ENCODE results near the gene BCAR3. TPM values are rescaled to one million over a fixed set of nuclear protein-coding genes. Genes with fewer than 3 reads are reported as not detected.

BCAR3 gene
- total RNA-seq, 1 donor from 2014 or later = 22.8 TPM

DNA sequence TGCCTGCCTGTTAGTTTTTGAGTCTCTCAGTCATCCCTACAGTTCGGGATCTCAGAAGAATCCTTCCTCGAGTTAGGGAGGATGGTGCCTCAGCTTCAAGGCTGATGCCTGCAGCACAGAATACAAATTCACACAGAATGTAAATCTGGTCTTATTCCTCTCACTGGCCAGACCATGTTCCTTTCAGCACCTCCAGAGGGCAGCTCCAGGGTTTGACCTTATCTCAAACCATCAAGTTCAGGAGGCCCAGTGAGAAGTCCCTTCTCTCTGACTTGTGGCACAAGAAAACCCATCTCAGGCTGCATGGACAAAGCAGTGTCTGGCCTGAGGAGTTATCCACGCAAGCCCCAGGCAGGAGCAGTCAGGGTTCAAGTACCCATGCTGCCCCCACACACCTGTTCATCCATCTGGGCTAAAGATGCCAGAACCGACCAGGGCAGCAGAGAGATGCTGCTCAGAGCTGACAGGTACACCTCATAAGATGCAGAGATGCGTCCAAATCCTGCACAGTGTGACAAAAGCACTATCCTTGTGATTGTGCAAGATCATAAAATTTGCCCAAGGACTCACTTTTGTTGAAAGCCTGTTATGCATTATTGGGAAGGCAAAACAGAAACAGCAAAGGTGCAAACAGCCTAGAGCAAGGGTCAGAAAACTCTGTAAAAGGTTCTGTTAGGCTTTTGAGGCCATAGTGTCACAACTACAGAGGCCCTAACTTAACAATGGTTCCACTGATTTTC is 49.8 kb downstream of the BCAR3 start:
- Histone ChIP-seq H3K9me3 (no peaks in the 10 kb centered on the region), H3K27me3 (no peaks in the 10 kb centered on the region), H3K27ac (no peak overlapping the region), H3K4me3 (no peak overlapping the region), H3K36me3 (no peaks in the 10 kb centered on the region), H3K4me1 (no peaks in the 10 kb centered on the region)
- intact Hi-C loops (cut with DNase I) = loop anchor here (5.0 kb wide), 1 partner anchor 181 kb away; no protein-coding TSS in a partner anchor
- no peak for TF ChIP-seq POLR2A (IDR thresholded peaks at IDR 0.05)
- DNase-seq (ENCODE audit: extremely low spot score in 2 of 2) = no peak

- H3K27ac ChIP-seq = no peak overlapping the region
- no peaks in the 10 kb centered on the region for H3K36me3 ChIP-seq
- no peaks in the 10 kb centered on the region for H3K27me3 ChIP-seq
- no peaks in the 10 kb centered on the region for H3K4me1 ChIP-seq
- TF ChIP-seq, protein P1, sequence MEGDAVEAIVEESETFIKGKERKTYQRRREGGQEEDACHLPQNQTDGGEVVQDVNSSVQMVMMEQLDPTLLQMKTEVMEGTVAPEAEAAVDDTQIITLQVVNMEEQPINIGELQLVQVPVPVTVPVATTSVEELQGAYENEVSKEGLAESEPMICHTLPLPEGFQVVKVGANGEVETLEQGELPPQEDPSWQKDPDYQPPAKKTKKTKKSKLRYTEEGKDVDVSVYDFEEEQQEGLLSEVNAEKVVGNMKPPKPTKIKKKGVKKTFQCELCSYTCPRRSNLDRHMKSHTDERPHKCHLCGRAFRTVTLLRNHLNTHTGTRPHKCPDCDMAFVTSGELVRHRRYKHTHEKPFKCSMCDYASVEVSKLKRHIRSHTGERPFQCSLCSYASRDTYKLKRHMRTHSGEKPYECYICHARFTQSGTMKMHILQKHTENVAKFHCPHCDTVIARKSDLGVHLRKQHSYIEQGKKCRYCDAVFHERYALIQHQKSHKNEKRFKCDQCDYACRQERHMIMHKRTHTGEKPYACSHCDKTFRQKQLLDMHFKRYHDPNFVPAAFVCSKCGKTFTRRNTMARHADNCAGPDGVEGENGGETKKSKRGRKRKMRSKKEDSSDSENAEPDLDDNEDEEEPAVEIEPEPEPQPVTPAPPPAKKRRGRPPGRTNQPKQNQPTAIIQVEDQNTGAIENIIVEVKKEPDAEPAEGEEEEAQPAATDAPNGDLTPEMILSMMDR (IDR thresholded peaks at IDR 0.05) = no peak
- TF ChIP-seq POLR2A (IDR thresholded peaks at IDR 0.05) (no peak), POLR2AphosphoS5 (IDR thresholded peaks at IDR 0.05; ENCODE audit: insufficient read depth in 1 of 2, low read depth in 1 of 2) (no peak)
- no peaks in the 10 kb centered on the region for H3K9me3 ChIP-seq
- no peak overlapping the region for H3K4me3 ChIP-seq
- DNase-seq (ENCODE audit: extremely low spot score in 2 of 2) = no peak
- intact Hi-C loops (cut with DNase I) = loop anchor here (5.0 kb wide), 1 partner anchor 182 kb away; no protein-coding TSS in a partner anchor
Measured at GRCh38 chr1:93630168-93630567, 51.5 kb downstream of the BCAR3 start.

DNA sequence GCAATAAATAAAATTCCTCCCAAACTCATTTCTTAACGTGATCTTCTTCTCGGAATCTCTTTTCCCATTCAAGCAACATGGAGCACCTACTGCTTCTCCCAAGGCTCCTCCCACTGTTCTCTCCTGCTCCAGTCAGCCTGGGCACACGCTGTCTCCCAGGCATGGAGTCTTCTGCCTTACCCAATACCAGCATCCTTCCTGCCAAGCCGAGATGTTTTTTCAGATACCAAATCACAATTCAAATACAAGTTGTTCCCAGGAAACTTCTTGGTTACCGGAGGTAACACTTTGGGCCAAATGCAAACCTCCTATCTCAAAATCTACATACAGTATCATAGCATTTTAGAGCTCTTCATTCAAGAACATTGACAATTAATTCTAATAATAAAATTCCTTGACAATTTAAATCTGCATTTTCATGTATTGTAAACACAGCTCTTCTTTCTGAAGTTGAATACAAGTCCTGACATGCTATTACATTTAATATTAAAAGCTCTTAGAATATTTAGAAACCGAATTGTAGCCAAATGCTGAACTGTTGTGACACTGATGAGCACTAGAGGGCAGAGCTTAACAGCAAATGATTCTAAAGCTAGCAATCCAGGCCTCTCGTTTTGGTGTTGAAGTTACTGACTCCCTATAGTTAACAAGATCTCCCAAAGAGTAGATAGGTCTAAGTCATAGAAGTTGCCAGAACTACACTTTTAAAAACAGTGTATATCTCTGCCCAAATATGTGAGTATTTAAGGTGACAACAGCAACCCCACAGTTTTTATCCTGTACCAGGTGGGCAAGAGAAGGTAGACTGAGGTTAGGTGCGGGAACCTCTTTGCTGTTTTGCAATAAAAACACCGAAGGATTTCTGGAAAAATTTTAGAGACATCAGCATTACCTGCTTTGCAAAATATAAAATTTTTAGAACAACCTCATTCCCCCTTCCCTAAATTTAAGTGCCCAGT is 52.3 kb downstream of the BCAR3 start:
- H3K9me3 ChIP-seq = no peaks in the 10 kb centered on the region
- H3K27me3 ChIP-seq = no peaks in the 10 kb centered on the region
- TF ChIP-seq, protein P1 (IDR thresholded peaks at IDR 0.05) = peak; percentile 74 to 93 (median 83)
- TF ChIP-seq POLR2AphosphoS5 (IDR thresholded peaks at IDR 0.05; ENCODE audit: insufficient read depth in 1 of 2, low read depth in 1 of 2) (peak in 1 of 2 donors; percentile 75), POLR2A (IDR thresholded peaks at IDR 0.05) (no peak)
- no peak for DNase-seq (ENCODE audit: extremely low spot score in 2 of 2)
- intact Hi-C loops (cut with DNase I) = loop anchor here (5.0 to 10.0 kb wide), 3 partner anchors 183 to 215 kb away; partner anchors contain the start of gene FNBP1L
- H3K36me3 ChIP-seq = no peaks in the 10 kb centered on the region
- no peaks in the 10 kb centered on the region for H3K4me1 ChIP-seq
- H3K4me3 ChIP-seq = no peak overlapping the region
- no peak overlapping the region for H3K27ac ChIP-seq

- Histone ChIP-seq H3K4me3 (no peak overlapping the region), H3K27ac (no peak overlapping the region), H3K27me3 (no peaks in the 10 kb centered on the region), H3K9me3 (no peaks in the 10 kb centered on the region), H3K4me1 (no peaks in the 10 kb centered on the region), H3K36me3 (no peaks in the 10 kb centered on the region)
- no peak for DNase-seq (ENCODE audit: extremely low spot score in 2 of 2)
- intact Hi-C loops (cut with DNase I) = loop anchor here (10.0 kb wide), 2 partner anchors 184 to 216 kb away; partner anchors contain the start of gene FNBP1L
- no peak for TF ChIP-seq POLR2A (IDR thresholded peaks at IDR 0.05)
- TF ChIP-seq, protein P1 (IDR thresholded peaks at IDR 0.05) = no peak
- TF ChIP-seq POLR2AphosphoS5 (IDR thresholded peaks at IDR 0.05; ENCODE audit: insufficient read depth in 1 of 2, low read depth in 1 of 2) = no peak
Measured at GRCh38 chr1:93628681-93629080, 53.0 kb downstream of the BCAR3 start.

GRCh38 chr1:93625582-93626327 is 55.9 kb downstream of the BCAR3 start:
- TF ChIP-seq, protein P1 (IDR thresholded peaks at IDR 0.05) = no peak
- no peak for TF ChIP-seq POLR2AphosphoS5 (IDR thresholded peaks at IDR 0.05; ENCODE audit: insufficient read depth in 1 of 2, low read depth in 1 of 2)
- no peak for TF ChIP-seq POLR2A (IDR thresholded peaks at IDR 0.05)
- Histone ChIP-seq H3K9me3 (no peaks in the 10 kb centered on the region), H3K27me3 (no peaks in the 10 kb centered on the region), H3K36me3 (no peaks in the 10 kb centered on the region), H3K27ac (no peak overlapping the region), H3K4me1 (no peaks in the 10 kb centered on the region), H3K4me3 (no peak overlapping the region)
- intact Hi-C loops (cut with DNase I) = loop anchor here (10.0 kb wide), 2 partner anchors 181 to 219 kb away; partner anchors contain the start of gene FNBP1L
- DNase-seq (ENCODE audit: extremely low spot score in 2 of 2) = no peak

Data from vagina (tissue), 2 donors.